HepG2 (cell line): Measurements from ENCODE around the gene CUTC. TPM values are rescaled to one million over a fixed set of nuclear protein-coding genes. Genes with fewer than 3 reads are reported as not detected.

Source experiments
- HIVEP1 ChIP-seq: sonication (generic); formaldehyde crosslinking; IDR thresholded peaks from 2 replicates; pipeline ENCODE4 v1.4.0; 2020; ENCODE audit warnings: mild to moderate bottlenecking, missing genetic modification reagents
- NFE2 ChIP-seq: sonication (generic); formaldehyde crosslinking; IDR thresholded peaks from 2 replicates; pipeline ENCODE4 v1.4.0; 2020; ENCODE audit warnings: missing genetic modification reagents
- NFYC ChIP-seq: IDR thresholded peaks from 2 replicates; pipeline ENCODE4 v1.6.1; 2016; ENCODE audit warnings: missing genetic modification reagents, missing compliant biosample characterization
- POLR2AphosphoS2 ChIP-seq: IDR thresholded peaks from 2 replicates; pipeline ENCODE4 v1.6.1; 2011; ENCODE audit warnings: low read depth, low read length, improper control_type of control experiment
- YEATS2 ChIP-seq: sonication (generic); formaldehyde crosslinking; IDR thresholded peaks from 2 replicates; pipeline ENCODE4 v1.4.0; 2020; ENCODE audit warnings: missing genetic modification reagents, borderline replicate concordance
- ZMYM4 ChIP-seq: sonication (generic); formaldehyde crosslinking; IDR thresholded peaks from 2 replicates; pipeline ENCODE4 v1.8.1; 2023; ENCODE audit warnings: mild to moderate bottlenecking, missing genetic modification reagents
- ZNF207 ChIP-seq: fragments of 450-650 bp; IDR thresholded peaks from 2 replicates; pipeline ENCODE4 v1.6.1; 2016; ENCODE audit warnings: antibody characterized with exemption, borderline replicate concordance
- ZNF317 ChIP-seq: sonication (generic); formaldehyde crosslinking; IDR thresholded peaks from 2 replicates; pipeline ENCODE4 v1.5.0; 2020; ENCODE audit warnings: mild to moderate bottlenecking, missing genetic modification reagents
- ZNF354B ChIP-seq: sonication (generic); formaldehyde crosslinking; IDR thresholded peaks from 2 replicates; pipeline ENCODE4 v1.8.0; 2022; ENCODE audit warnings: mild to moderate bottlenecking, missing genetic modification reagents
- ZNF468 ChIP-seq: sonication (generic); formaldehyde crosslinking; IDR thresholded peaks from 2 replicates; pipeline ENCODE4 v1.8.0; 2022; ENCODE audit warnings: mild to moderate bottlenecking, moderate library complexity, missing genetic modification reagents
- ZNF598 ChIP-seq: sonication (generic); formaldehyde crosslinking; IDR thresholded peaks from 2 replicates; pipeline ENCODE4 v1.5.1; 2020; ENCODE audit warnings: mild to moderate bottlenecking, missing genetic modification reagents, borderline replicate concordance
- ZNF619 ChIP-seq: sonication (generic); formaldehyde crosslinking; IDR thresholded peaks from 2 replicates; pipeline ENCODE4 v1.4.0; 2020; ENCODE audit warnings: mild to moderate bottlenecking, missing genetic modification reagents
- polyA plus RNA-seq, 8 experiments: library from polyadenylated mRNA; depleted of rRNA in 3 of 8; stranded (reverse) in 7 of 8; unstranded in 1 of 8; fragments of >200 nt; fragmentation: Illumina TruSeq in 4 of 8; extraction: Trizol in 4 of 8; gene quantifications; 2 replicates each; pipeline versions ENCODE4 v1.2.1 to v1.2.3, GENCODE V29; 2011 to 2016; ENCODE audit warnings: low read depth in 4 of 8, missing spikeins in 1 of 8, mixed read lengths in 1 of 8; ENCODE audit not compliant: insufficient read depth in 1 of 8
- total RNA-seq, 5 experiments: library from RNA; depleted of rRNA; stranded (reverse); fragments of >200 nt; fragmentation: Illumina TruSeq; extraction: Trizol; gene quantifications; 2 replicates each; pipeline ENCODE4 v1.2.3, GENCODE V29; 2016; ENCODE audit warnings: low read depth in 1 of 5
- TF ChIP-seq, protein P1 (sequence below): sonication (generic); formaldehyde crosslinking; IDR thresholded peaks from 2 replicates; pipeline ENCODE4 v1.5.1; 2020; ENCODE audit warnings: mild to moderate bottlenecking, missing genetic modification reagents, borderline replicate concordance
- TF ChIP-seq, protein P2 (sequence below): sonication (generic); formaldehyde crosslinking; IDR thresholded peaks from 2 replicates; pipeline ENCODE4 v1.4.0; 2020; ENCODE audit warnings: missing genetic modification reagents
- TF ChIP-seq, protein P3 (sequence below): IDR thresholded peaks from 2 replicates; pipeline ENCODE4 v1.6.1; 2016; ENCODE audit warnings: missing genetic modification reagents, missing compliant biosample characterization
- TF ChIP-seq, protein P4 (sequence below): sonication (generic); formaldehyde crosslinking; IDR thresholded peaks from 2 replicates; pipeline ENCODE4 v1.8.0; 2022; ENCODE audit warnings: low read depth, missing genetic modification reagents
- TF ChIP-seq, protein P5 (sequence below): sonication (generic); formaldehyde crosslinking; IDR thresholded peaks from 2 replicates; pipeline ENCODE4 v1.5.0; 2020; ENCODE audit warnings: mild to moderate bottlenecking, missing genetic modification reagents, borderline replicate concordance

The CUTC gene
- total and polyA plus RNA-seq, 2 of the 13 experiments (the other 11 are each of a cell fraction or from before 2014, with no cell fraction given): 22.3 to 25.8 TPM

DNA sequence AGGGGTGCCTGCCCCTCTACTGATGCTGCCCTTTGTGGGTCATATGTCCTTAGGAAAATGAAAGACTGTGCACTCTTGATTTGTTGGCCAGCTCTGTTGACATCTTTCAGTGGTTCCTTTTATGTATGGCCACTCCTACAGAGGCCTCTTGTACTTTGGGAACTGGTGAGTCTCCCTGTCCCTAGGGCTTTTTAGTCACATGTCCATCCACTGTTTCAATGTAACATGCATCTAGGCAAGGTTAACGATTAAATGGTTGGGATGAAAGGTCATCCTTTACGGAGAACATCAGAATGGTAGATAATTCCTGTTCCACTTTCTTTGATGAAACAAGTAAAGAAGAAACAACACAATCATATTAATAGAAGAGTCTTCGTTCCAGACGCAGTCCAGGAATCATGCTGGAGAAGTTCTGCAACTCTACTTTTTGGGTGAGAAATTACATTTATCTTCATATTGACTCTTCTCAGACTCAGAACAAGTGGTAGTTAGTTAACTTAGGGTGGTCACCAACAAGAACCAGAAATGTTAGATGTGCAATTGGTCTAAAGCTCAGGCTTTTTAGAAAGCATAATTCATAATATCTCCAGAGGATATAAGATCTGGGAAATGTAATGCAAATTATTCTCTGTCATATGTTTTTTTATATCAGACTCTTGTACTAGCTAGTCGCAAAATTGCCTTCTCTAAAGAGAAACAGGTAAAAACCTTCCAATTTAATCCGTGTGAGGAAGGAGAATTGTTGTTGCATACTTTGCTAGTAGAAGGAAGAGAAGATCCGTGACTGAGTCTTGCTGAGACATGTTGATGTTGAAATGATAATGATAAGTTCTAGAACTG is 50.6 kb downstream of the CUTC start, which contains the start of gene ABCC2 (continued):
- TF ChIP-seq, protein P1, sequence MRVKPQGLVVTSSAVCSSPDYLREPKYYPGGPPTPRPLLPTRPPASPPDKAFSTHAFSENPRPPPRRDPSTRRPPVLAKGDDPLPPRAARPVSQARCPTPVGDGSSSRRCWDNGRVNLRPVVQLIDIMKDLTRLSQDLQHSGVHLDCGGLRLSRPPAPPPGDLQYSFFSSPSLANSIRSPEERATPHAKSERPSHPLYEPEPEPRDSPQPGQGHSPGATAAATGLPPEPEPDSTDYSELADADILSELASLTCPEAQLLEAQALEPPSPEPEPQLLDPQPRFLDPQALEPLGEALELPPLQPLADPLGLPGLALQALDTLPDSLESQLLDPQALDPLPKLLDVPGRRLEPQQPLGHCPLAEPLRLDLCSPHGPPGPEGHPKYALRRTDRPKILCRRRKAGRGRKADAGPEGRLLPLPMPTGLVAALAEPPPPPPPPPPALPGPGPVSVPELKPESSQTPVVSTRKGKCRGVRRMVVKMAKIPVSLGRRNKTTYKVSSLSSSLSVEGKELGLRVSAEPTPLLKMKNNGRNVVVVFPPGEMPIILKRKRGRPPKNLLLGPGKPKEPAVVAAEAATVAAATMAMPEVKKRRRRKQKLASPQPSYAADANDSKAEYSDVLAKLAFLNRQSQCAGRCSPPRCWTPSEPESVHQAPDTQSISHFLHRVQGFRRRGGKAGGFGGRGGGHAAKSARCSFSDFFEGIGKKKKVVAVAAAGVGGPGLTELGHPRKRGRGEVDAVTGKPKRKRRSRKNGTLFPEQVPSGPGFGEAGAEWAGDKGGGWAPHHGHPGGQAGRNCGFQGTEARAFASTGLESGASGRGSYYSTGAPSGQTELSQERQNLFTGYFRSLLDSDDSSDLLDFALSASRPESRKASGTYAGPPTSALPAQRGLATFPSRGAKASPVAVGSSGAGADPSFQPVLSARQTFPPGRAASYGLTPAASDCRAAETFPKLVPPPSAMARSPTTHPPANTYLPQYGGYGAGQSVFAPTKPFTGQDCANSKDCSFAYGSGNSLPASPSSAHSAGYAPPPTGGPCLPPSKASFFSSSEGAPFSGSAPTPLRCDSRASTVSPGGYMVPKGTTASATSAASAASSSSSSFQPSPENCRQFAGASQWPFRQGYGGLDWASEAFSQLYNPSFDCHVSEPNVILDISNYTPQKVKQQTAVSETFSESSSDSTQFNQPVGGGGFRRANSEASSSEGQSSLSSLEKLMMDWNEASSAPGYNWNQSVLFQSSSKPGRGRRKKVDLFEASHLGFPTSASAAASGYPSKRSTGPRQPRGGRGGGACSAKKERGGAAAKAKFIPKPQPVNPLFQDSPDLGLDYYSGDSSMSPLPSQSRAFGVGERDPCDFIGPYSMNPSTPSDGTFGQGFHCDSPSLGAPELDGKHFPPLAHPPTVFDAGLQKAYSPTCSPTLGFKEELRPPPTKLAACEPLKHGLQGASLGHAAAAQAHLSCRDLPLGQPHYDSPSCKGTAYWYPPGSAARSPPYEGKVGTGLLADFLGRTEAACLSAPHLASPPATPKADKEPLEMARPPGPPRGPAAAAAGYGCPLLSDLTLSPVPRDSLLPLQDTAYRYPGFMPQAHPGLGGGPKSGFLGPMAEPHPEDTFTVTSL: no peak; the same call in 1 of the 2 replicates
- TF ChIP-seq ZNF317 (CRISPR knock-in tag) (peak; percentile 5; the same call in 1 of the 2 replicates), POLR2AphosphoS2 (no peak), HIVEP1 (no peak), ZNF354B (CRISPR knock-in tag) (no peak), ZMYM4 (CRISPR knock-in tag) (peak; percentile 77), YEATS2 (CRISPR knock-in tag) (peak; percentile 71; the same call in 1 of the 2 replicates), ZNF619 (CRISPR knock-in tag) (no peak), ZNF468 (no peak), ZNF598 (no peak), NFE2 (CRISPR knock-in tag) (no peak), NFYC (CRISPR knock-in tag) (peak; percentile 45), ZNF207 (no peak)
- TF ChIP-seq, protein P2, sequence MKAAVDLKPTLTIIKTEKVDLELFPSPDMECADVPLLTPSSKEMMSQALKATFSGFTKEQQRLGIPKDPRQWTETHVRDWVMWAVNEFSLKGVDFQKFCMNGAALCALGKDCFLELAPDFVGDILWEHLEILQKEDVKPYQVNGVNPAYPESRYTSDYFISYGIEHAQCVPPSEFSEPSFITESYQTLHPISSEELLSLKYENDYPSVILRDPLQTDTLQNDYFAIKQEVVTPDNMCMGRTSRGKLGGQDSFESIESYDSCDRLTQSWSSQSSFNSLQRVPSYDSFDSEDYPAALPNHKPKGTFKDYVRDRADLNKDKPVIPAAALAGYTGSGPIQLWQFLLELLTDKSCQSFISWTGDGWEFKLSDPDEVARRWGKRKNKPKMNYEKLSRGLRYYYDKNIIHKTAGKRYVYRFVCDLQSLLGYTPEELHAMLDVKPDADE (CRISPR knock-in tag): no peak
- TF ChIP-seq, protein P3, sequence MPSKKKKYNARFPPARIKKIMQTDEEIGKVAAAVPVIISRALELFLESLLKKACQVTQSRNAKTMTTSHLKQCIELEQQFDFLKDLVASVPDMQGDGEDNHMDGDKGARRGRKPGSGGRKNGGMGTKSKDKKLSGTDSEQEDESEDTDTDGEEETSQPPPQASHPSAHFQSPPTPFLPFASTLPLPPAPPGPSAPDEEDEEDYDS (CRISPR knock-in tag): peak; percentile 96
- TF ChIP-seq, protein P4, sequence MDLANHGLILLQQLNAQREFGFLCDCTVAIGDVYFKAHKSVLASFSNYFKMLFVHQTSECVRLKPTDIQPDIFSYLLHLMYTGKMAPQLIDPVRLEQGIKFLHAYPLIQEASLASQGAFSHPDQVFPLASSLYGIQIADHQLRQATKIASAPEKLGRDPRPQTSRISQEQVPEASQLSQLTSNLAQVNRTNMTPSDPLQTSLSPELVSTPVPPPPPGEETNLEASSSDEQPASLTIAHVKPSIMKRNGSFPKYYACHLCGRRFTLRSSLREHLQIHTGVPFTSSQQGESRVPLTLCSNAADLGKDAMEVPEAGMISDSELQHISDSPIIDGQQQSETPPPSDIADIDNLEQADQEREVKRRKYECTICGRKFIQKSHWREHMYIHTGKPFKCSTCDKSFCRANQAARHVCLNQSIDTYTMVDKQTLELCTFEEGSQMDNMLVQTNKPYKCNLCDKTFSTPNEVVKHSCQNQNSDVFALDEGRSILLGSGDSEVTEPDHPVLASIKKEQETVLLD (CRISPR knock-in tag): no peak
- TF ChIP-seq, protein P5, sequence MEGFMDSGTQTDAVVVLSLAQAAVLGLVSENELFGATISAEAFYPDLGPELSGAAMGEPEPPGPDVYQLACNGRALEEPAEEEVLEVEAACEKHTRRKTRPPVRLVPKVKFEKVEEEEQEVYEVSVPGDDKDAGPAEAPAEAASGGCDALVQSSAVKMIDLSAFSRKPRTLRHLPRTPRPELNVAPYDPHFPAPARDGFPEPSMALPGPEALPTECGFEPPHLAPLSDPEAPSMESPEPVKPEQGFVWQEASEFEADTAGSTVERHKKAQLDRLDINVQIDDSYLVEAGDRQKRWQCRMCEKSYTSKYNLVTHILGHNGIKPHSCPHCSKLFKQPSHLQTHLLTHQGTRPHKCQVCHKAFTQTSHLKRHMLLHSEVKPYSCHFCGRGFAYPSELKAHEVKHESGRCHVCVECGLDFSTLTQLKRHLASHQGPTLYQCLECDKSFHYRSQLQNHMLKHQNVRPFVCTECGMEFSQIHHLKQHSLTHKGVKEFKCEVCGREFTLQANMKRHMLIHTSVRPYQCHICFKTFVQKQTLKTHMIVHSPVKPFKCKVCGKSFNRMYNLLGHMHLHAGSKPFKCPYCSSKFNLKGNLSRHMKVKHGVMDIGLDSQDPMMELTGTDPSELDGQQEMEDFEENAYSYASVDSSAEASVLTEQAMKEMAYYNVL (CRISPR knock-in tag): no peak
